Neural cell (in vitro differentiated cells): ENCODE results near the gene ADAMTS6.

Source experiments
- CTCF ChIP-seq: fragments of 450-650 bp; IDR thresholded peaks from 2 replicates; pipeline ENCODE4 v1.5.1; 2014; ENCODE audit warnings: antibody characterized with exemption, mild to moderate bottlenecking, moderate library complexity; ENCODE audit not compliant: poor library complexity, severe bottlenecking
- EP300 ChIP-seq: fragments of 450-650 bp; conservative IDR thresholded peaks from 2 replicates; pipeline ENCODE4 v1.6.1; 2014; ENCODE audit warnings: antibody characterized with exemption, mild to moderate bottlenecking, moderate library complexity; ENCODE audit not compliant: poor library complexity, severe bottlenecking
- EZH2 ChIP-seq: fragments of 200-600, 300-800 bp; shearing (Covaris generic), sonication (generic); IDR thresholded peaks from 2 replicates; pipeline ENCODE4 v1.6.1; 2014; ENCODE audit warnings: antibody characterized with exemption, low read length, borderline replicate concordance, mild to moderate bottlenecking; ENCODE audit not compliant: insufficient read depth, poor library complexity, severe bottlenecking
- MXI1 ChIP-seq: fragments of 450-650 bp; conservative IDR thresholded peaks from 2 replicates; pipeline ENCODE4 v1.6.1; 2014; ENCODE audit warnings: antibody characterized with exemption, mild to moderate bottlenecking; ENCODE audit not compliant: poor library complexity, severe bottlenecking
- POLR2AphosphoS5 ChIP-seq: IDR thresholded peaks from 2 replicates; pipeline ENCODE4 v1.6.1; 2012
- RAD21 ChIP-seq: fragments of 450-650 bp; conservative IDR thresholded peaks from 2 replicates; pipeline ENCODE4 v1.6.1; 2014; ENCODE audit warnings: antibody characterized with exemption, mild to moderate bottlenecking, moderate library complexity
- REST ChIP-seq: IDR thresholded peaks from 2 replicates; pipeline ENCODE4 v1.6.1; 2012; ENCODE audit warnings: borderline replicate concordance
- SMC3 ChIP-seq: fragments of 450-650 bp; conservative IDR thresholded peaks from 2 replicates; pipeline ENCODE4 v1.6.1; 2014; ENCODE audit warnings: antibody characterized with exemption, mild to moderate bottlenecking, moderate library complexity; ENCODE audit not compliant: poor library complexity
- TAF1 ChIP-seq: IDR thresholded peaks from 2 replicates; pipeline ENCODE4 v1.6.1; 2012; ENCODE audit warnings: low read depth

- no peak for TF ChIP-seq POLR2AphosphoS5
- TF ChIP-seq MXI1 = no peak
- TF ChIP-seq EP300 = no peak
- no peak for TF ChIP-seq CTCF
- no peak for TF ChIP-seq EZH2
- no peak for TF ChIP-seq REST
- no peak for TF ChIP-seq TAF1
- no peak for TF ChIP-seq SMC3
- no peak for TF ChIP-seq RAD21
These were observed 125.4 kb downstream of the ADAMTS6 start for GRCh38 chr5:65356274-65356673.
